Activated CD8-positive, alpha-beta memory T cell treated with anti-CD3 and anti-CD28 coated beads, Interleukin-2, amount 50 U/mL, for 24 hours (primary cell): ENCODE data around the gene CFAP46.
"Not testable (repeated sequence)": the region's sequence is repeated elsewhere in the genome, so short reads cannot be mapped to it uniquely, and the experiment has no call there.

Source experiments
- DNase-seq: peaks from one replicate; pipeline ENCODE4 v3.0.0-alpha.2; 2020; ENCODE audit errors: extremely low read depth

The CFAP46 gene

DNA sequence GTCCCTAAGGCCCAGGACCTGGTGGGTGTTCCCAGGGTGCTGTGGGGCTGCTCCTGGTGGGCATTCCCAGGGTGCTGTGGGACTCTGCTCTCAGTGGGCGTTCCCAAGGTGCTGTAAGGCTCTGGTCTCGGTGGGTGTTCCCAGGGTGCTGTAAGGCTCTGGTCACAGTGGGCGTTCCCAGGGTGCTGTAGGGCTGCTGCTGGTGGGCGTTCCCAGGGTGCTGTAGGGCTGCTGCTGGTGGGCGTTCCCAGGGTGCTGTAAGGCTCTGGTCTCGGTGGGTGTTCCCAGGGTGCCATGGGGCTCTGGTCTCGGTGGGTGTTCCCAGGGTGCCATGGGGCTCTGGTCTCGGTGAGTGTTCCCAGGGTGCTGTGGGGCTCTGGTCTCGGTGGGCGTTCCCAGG lies 99.1 kb downstream of the CFAP46 start:
- not testable (repeated sequence) for DNase-seq

DNA sequence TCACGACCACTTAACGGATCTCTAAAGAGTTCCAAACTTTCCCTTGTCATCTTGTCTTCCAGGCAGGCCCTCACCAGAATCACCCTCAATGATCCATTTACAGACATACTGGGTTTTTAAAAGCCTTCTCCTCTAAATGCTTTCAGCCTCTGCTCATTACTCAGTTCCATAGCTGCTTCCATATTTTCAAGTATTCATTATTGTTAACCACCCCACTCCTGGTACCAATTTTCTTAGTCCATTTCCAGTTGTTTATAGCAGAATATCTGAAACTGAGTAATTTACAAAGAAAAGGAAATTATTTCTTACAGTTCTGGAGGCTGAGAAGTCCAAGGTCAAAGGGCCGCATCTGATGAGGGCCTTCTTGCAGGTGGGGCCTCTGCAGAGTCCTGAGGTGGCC lies 100.0 kb downstream of the CFAP46 start:
- no peak for DNase-seq

DNA sequence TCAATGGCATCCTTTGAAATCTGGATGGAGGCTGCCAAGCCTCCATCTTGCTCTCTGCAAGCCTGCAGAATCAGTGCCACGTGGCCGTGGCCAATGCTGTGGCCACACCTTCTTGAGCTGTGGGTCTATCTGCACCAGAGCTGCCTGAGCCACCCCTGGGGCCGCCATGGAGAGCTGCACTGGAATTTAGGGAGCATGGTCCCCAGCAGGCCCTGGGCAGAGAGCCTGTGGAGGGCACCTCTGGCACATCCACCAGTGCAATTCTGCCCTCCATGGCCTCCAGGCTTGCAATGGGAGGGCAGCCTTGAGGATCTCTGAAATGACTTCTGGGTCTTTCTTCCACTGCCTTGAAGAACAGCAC lies 100.8 kb downstream of the CFAP46 start:
- no peak for DNase-seq

DNA sequence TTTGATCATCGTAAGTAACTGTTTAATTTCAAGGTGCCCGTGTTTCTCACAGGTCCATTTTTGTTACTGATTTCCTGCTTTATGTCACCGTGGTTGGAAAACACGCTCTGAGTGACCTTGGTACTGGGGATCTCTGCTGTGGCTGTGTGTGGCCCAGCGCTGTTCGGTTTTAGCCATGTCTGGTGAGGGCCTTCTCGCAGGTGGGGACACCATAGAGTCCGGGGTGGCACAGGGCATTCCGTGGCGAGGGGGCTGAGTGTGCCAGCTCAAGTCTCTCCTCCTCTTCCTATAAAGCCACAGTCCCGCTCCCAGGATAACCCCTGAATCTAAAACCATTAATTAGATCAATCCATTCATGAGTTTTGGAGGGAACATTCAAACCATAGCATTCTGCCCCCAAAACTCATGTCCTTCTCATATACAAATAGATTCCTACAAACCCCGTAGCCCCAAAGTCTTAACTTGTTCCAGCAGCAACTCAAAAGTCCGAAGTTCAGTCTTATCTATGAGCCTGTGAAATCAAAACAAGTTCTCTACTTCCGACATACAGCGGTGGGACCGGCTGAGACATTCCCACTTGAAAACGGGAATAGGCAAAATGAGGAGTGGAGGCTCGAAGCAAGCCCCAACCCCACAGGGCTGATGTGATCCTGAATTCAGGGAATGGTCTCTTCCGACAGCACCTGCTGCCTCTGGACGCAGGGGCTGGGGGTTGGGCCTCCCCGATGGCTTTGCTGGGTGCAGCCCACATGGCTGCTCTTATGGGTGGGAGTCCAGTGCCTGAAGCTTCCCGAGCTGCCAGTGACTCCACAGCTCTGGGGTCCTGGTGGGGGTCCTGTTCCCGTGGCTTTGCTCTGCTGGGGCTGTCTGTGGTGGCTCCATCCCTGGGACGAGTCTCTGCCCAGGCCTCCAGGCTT lies 101.4 kb downstream of the CFAP46 start:
- DNase-seq = no peak

DNA sequence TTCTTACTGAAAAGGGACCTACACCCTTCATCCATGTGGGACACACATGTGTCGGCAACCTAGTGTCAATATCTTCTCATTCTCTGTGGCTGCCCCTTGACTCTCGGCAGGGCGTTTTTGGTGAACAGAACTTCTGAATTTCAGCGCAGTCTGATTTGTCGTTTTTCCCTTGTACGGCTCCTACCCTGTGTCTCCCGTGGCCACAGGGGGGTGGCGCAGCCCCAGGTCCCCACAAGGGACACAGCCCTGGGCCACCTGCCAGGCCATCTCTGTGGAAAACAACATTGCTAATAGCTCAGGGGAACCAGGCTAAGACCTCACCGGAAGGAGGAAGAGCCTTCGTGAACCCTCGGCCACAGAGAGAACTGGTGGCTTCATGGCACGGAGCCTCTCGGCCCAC lies 103.3 kb downstream of the CFAP46 start:
- DNase-seq = no peak

DNA sequence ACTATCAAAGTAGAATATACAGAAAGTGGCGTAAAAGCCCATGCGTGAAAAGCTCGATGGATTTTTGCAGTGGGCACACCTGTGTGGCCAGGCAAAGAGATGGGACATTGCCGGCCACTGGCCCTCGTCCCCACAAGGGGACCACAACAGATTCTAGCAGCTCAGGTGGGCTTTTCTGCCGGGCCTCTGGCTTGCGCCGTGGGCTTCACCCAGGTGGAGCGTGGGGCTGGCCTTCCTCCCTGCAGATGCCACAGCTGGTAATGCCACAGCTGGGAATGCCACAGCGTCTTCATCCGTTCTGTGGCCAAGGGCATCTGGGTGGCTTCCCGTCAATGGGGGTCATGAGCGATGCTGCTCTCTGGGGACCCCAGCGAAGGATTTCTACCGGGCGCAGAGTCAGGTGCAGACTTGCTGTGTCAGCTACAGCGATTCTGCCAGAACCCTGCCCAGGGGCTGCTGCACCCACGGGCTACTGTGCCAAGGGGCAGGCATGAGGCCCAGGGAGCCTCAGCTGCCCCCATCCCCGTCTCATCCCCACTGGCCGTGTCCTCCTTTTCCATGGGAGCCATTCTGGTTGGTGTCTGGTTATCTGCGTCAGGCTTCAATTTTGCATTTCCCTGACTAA lies 103.9 kb downstream of the CFAP46 start:
- no peak for DNase-seq

DNA sequence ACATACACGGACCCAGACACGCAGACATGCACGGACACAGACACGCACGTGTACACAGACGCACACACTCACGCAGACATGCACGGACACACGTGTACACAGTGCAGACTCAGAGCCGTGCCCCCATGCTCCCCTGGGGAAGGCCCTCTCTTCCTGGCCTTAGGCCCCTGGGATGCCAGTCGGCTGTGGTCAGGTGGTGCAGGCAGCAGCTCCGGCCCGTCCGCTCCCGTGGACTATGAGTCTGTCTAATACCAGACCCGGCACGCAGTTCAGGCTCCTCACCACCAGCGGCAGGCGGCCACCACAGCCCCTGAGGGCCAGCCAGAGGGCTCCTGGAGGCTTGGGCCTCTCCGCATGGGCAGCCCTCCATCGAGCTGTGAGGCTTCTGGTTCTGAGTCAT lies 104.5 kb downstream of the CFAP46 start:
- no peak for DNase-seq

DNA sequence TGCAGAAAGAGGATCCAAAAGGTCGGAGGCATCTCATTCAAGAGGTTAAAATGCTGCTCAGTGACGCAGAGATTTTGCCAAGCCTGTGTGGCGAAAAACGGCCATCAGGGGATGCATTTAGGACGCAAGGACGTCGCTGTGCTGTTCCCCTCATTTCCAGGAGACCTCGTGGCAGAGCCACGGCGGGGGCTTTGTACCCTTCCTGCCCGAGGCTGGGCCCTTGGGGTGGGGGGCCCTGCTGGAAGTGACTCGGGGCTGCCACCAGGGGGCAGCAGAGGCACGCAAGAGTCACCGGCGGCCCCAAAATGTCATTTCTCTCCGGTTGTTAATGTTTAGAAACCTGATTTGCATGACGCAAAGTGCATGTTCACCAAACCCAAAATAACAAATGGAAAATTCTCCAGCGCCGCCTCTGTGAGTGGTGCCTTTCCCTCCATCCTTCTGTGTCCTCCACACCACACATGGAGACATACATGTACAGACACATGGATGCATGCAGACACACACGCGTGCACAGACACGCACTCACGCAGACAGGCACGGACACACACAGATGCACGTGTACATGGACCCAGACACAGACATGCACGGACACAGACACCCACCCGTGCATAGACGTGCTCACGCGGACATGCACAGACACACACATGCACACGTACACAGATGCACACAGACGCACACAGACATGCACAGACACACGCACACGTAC lies 105.4 kb downstream of the CFAP46 start:
- DNase-seq = no peak

DNA sequence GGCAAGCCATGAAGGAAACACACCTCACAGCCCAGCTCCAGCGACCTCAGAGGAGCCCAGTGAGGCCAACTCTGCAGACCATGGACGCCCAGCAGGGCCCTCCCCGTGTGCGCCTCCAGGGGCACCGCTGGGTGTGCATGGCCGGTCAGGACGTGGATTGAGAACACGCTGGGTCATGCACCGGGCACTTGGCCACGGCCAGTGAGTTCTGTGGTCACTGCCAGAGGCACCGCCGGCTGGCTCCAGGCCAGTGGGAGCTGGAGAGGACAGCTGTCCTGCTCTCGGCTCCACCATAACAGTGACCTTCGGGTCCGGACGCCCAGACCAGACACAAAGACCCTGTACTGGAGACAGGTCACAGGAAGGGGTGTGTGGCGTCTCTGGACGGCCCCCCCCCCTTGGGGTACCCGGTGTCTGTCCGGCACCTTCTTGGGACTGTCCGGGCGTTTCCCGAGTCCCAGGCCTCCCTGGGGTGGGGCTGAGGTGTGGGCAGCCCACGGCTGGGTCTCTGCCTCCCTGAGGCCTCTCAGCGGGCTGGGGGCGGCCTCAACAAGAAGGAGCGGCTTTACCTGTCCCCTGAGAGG lies 106.0 kb downstream of the CFAP46 start:
- DNase-seq = no peak

DNA sequence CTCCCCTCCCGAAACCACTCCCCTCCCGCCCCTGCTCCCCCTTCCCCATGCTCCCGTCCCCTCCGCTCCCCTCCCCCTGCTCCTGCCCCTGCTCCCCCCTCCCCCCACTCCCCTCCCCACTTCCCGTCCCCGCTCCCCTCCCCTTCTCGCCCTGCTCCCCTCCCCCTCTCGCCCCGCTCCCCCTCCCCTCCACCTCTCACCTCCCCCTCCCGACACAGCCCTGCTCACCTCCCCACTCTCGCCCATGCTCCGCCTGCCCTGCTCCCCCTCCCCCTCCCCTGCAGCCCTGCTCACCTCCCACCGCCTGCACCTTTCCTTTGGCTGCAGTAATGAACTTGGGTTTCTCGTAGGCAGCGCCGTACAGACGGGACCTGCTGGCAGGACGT lies 106.5 kb downstream of the CFAP46 start:
- DNase-seq = no peak

DNA sequence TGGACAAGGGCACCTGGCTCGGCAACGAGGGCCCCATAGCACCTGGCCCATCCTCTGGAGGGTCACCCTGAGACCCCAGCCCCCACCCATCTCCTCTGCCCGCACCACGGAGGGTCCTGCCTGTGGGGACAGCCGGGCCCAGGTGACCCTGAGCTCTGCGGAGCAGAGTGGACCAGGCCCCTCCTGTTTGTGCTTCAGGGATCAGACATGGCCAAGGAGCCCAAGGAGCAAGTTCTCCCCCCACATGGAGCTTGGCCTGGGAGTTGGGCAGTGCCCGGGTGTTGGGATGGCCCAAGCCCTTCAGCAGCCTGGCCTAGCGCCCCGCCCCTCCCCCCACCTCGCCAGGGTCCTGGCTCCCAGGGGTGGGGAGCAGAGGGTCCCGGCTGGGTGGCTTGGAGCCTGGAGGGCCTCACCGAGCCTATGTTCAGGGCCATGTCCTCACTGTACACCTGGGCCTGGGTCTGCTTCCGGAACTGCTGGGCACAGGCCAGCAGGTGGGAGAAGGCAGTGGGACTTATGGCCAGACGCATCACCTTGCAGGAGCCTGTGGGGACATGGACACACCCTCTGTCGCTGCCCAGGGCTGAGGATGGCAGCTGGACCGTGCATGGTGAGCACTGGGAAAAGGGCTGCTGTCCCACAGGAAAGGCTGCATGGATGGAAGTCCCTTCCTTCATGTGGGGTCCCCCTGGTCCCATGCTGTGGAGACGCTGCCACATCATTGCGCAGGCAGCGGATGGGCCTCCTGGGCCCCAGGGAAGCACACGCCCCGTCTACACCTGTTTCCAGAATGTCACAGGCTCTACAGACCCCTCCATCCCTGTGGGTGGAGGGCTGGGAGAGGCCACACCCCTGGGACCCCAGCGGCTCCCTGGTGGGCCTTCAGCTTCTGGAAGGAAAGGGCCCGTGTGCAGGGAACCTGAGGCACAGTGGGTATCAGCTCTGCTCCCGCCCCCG lies 107.2 kb downstream of the CFAP46 start:
- DNase-seq = no peak

DNA sequence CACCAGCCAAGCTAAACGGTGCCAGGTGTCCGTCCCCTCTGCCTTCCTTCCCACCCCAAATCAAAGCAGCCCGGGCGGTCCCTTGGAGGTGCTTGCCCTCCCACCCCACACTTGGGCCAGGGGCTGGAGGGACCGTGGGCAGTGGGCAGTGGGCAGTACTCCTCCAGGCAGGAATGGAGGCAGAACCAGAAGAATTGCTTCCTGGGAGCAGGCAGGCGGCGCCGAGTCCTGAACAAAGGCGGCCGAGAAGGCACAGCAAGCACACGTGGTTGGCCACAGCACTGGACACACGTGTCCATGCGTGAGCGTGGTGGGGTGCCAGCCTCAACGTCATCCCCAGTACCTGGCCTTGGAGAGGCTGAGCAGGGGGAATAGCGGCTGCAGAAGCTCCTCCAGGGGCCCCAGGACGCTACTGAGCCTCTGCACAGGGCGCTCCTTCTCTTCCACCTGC lies 108.0 kb downstream of the CFAP46 start:
- DNase-seq = no peak

DNA sequence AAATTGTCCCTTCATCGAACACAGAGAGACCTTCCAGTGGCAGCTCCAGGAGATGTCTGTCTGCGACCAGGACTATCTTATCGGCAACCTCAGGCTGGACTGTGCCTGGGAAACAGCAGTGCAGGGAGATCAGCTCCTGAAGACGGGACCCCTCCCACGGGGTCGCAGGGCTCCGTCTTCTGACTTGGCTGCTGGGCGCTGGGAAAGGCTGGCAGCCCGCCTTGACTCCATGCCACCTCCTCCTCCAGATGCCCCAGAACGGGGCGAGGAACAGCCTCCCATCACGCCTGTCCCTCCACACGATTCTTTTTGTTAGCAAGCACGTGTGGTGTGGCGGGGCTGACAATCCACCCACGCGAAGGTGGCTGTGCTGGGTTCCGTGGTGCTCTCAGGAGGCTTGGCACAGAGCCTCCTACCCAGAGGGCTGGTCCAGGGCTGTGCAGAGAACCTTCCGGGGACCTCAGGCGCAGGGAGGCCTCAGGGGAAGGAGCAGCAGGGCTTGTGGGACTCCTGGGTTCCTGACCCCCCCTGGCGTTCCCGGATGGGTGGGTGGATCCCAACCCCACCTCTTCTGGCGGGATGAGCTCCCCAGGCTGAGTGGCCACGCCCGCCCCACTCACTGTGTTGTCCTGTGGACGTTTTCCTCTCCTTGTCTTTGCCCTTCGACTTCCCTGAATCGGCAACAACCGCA lies 108.8 kb downstream of the CFAP46 start:
- DNase-seq = no peak

DNA sequence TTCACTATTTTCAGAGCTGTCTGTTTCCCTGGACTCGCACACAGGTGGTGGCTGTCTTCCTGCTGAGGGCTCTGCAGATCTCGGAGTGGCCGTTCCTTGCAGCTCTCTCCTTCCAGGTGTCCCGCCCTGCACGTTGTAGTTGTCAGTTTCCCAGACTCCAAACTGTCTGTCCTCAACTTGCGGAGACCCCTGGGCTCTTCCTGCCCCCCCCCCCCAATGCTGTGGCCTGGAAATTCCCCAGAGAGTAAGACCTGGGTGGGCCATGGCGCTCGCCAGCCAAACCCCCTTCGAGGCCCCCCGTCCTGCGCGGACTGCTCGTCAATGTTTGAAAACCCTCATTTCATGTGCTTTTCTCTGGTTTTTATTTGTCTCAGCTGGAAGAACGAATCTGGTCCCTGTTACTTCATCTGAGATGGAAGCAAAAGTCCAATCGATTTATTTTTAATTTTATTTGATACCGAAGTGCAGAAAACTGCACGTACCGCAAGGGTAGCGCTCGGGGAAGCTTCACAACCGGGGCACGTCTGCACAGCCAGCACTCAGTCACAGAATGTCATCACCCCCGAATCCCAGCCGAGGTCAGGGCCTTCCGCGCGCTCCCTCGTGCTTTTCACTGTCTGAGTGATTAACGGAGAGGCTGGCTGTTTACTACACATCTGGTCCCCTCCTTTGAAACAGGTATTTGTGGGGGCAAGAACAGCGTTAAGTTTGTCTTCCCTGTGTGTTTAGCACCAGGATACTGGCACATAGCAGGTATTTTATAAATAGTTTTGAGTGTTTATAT lies 110.0 kb downstream of the CFAP46 start:
- no peak for DNase-seq

DNA sequence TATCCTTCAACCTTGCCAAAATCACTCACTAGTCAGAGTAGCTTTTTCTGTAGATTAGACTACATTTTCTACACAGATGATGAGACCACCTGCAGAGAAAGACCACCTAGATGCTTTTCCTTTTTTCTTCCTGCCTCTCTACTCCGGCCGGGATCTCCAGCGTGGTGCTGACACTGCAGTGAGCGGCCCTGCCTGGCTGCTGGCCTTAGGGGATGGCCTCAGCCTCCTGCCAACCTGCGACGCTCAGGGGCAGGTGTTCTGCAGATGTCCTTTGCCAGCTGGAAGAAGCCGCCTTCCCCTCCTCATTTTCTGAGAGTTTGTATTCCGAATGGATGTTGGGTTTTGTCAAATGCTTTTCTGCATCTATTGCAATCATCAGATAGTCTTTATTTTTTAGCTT lies 113.0 kb downstream of the CFAP46 start:
- DNase-seq = no peak

DNA sequence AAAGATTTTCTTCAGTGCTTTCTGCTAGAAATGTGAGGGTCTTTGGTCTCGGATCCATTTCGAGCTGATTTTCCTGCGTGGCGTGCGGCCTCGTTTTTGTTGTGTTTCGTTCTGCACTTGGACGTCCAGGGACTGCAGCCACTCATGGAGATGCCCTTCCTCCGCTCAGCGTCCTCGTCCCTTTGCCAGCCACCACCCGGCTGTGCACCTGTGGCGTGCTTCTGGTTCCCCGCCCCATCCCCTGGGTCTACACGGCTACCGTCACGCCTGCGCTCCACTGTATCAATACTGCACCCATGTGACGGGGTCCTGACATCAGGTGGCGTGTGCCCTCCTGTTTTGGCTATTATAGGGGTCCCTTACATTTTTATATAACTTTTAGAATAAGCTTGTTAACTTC lies 113.7 kb downstream of the CFAP46 start:
- DNase-seq = no peak

DNA sequence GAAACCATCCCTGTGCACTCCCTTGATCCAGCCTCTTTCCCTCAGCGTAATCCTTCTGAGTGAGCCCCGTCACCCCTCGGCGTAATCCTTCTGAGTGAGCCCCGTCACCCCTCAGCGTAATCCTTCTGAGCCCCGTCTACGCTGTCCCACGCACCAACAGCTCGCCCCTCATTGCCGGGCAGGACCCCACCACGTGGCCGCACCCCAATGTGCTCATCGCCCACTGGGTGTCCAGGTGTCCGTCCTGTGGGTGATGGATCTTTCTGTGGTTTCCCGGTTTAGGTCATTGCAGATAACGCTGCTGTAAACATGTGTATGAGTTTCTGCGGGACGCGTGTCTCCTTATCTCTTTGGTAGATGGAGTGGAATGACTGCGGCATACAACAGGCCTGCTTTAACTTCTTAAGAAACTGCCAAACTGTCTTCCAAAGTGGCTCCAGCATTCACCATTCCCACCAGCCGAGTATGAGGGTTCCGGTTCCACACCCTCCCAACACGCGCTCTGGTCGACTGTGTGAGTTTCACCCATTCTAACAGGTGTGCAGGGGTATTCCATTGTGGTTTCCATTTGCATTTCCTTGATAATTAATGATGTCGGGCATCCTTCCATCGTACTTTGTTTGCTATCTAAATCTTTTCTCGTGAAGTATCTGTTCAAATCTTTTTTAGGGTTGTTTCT lies 114.4 kb downstream of the CFAP46 start:
- DNase-seq = no peak

DNA sequence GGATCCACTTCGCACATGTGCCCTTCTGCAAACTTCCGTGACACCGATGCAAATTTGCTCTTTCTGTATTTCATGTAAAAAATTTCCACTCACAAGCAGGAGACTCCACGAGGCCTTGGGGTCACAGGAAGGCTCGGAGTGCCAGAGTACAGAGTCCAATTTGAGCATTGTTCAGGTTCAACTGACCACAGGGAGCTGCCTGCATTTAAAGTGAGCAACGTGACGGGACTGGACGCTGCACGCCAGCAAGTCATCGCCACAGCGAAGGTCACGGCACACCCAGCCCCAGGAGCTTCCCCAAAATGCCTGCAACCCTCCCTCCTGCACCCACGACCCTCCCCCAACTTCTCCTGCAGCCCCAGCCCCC lies 115.0 kb downstream of the CFAP46 start:
- no peak for DNase-seq
